Stomach (tissue), 9 donors: ENCODE measurements around the gene PTGR2. TPM values are rescaled to one million over a fixed set of nuclear protein-coding genes. Genes with fewer than 3 reads are reported as not detected.

ENCODE experiments used
- DNase-seq, 2 donors: peaks; one replicate each; pipeline versions ENCODE4 v3.0.0 to v3.0.0-alpha.2; 2013 to 2019
- H3K27ac ChIP-seq, 5 donors: fragments of 200-600 bp in 4 of 5; sonication (generic) in 4 of 5; one replicate each; pipeline ENCODE4 v1.5.1; 2013 to 2019; ENCODE audit warnings: mild to moderate bottlenecking in 1 of 5, moderate library complexity in 1 of 5
- H3K27me3 ChIP-seq, 3 donors: fragments of 200-600 bp; sonication (generic); one replicate each; pipeline ENCODE4 v1.5.1; 2017 to 2019; ENCODE audit warnings: mixed run types in 1 of 3
- H3K36me3 ChIP-seq, 4 donors: fragments of 200-600 bp; sonication (generic); 1 replicate in 3 of 4; 2 replicates in 1 of 4; pipeline ENCODE4 v1.5.1; 2016 to 2019
- H3K4me1 ChIP-seq, 4 donors: fragments of 200-600 bp; sonication (generic); one replicate each; pipeline ENCODE4 v1.5.1; 2016 to 2019
- H3K4me3 ChIP-seq, 4 donors: fragments of 200-600 bp; sonication (generic) in 3 of 4; one replicate each; pipeline ENCODE4 v1.5.1; 2016 to 2019; ENCODE audit warnings: mild to moderate bottlenecking in 1 of 4
- H3K9me3 ChIP-seq, 4 donors: fragments of 200-600 bp; sonication (generic); one replicate each; pipeline ENCODE4 v1.5.1; 2016 to 2019
- CTCF ChIP-seq, 7 experiments: fragments of 450-650 bp in 4 of 7; fragments of 200-600 bp in 3 of 7; sonication (generic) in 3 of 7; IDR thresholded peaks; one replicate each; pipeline ENCODE4 v1.5.1; 2016 to 2019; ENCODE audit warnings: antibody characterized with exemption in 7 of 7, control low read depth in 2 of 7, mild to moderate bottlenecking in 1 of 7
- EP300 ChIP-seq: sonication (generic); formaldehyde crosslinking; IDR thresholded peaks from one replicate; pipeline ENCODE4 v1.6.1; 2017; ENCODE audit warnings: antibody characterized with exemption
- POLR2A ChIP-seq, 4 donors: fragments of 450-650 bp; IDR thresholded peaks; one replicate each; pipeline ENCODE4 v1.6.1; 2016; ENCODE audit warnings: antibody characterized with exemption in 4 of 4, control low read depth in 2 of 4, mild to moderate bottlenecking in 1 of 4, moderate library complexity in 1 of 4
- POLR2AphosphoS5 ChIP-seq, 3 donors: sonication (generic); formaldehyde crosslinking; IDR thresholded peaks; one replicate each; pipeline ENCODE4 v1.6.1; 2016; ENCODE audit warnings: antibody characterized with exemption in 3 of 3
- WGBS, 5 donors: extraction: QIAGEN DNeasy Blood & Tissue Kit in 3 of 5; methylation state at CpG; one replicate each; pipeline versions ENCODE4 v1.1.5 to v1.1.7; 2013 to 2018; 5-methylcytosine and 5-hydroxymethylcytosine counted together
- intact Hi-C: fragments of 100-400 bp; cut with DNase I; formaldehyde crosslinking; loops from one replicate; pipeline ENCODE4 v1.15.1; 2023; ENCODE audit warnings: low total_unique reads
- polyA plus RNA-seq, 3 donors: library from polyadenylated mRNA; stranded (reverse); fragments of 200-250 nt; gene quantifications; one replicate each; pipeline ENCODE4 v1.2.3, GENCODE V29; 2013
- total RNA-seq, 5 donors: library from RNA; depleted of rRNA; stranded (reverse); fragments of >200 nt; gene quantifications; one replicate each; pipeline versions ENCODE4 v1.1.0 to v1.2.3, GENCODE V29; 2014 to 2016
- donor health status: healthy with polysubstance abuse.
- donor health status: Bipolar disorder and iron deficiency.
- donor health status: healthy.

The PTGR2 gene
- total and polyA plus RNA-seq, 8 donors, result 0.58 to 17.0 (median 5.1) TPM

- Histone ChIP-seq H3K27ac (no peak overlapping the region), H3K4me1 (no peaks in the 10 kb centered on the region), H3K4me3 (no peak overlapping the region), H3K27me3 (no peaks in the 10 kb centered on the region), H3K36me3 (peaks cover 0 to 11% (median 4%) of the 10 kb centered on the region in 4 donors), H3K9me3 (no peaks in the 10 kb centered on the region)
- 93 to 99% (median 97%) methylated on average over 2 of the region's 2 CpGs for WGBS, 5 donors
- DNase-seq, result no peak
- intact Hi-C loops, result no loop called here
- no peak for TF ChIP-seq EP300
- TF ChIP-seq POLR2AphosphoS5 (IDR thresholded peaks at IDR 0.05), result no peak
- no peak for TF ChIP-seq CTCF (IDR thresholded peaks at IDR 0.05)
- TF ChIP-seq POLR2A (IDR thresholded peaks at IDR 0.05), result no peak
These were observed 19.0 kb downstream of the PTGR2 start for GRCh38 chr14:73870525-73871235.

- Histone ChIP-seq H3K27me3 (no peaks in the 10 kb centered on the region), H3K4me1 (no peaks in the 10 kb centered on the region), H3K27ac (no peak overlapping the region), H3K36me3 (peaks cover 0 to 11% (median 0%) of the 10 kb centered on the region in 4 donors), H3K9me3 (no peaks in the 10 kb centered on the region), H3K4me3 (no peak overlapping the region)
- intact Hi-C loops, result no loop called here
- WGBS, 5 donors, result 74 to 84% (median 78%) methylated on average over 3 of the region's 3 CpGs
- TF ChIP-seq POLR2AphosphoS5 (IDR thresholded peaks at IDR 0.05) (no peak), POLR2A (IDR thresholded peaks at IDR 0.05) (no peak), EP300 (no peak), CTCF (IDR thresholded peaks at IDR 0.05) (no peak)
- DNase-seq, result no peak
These were observed 22.0 kb downstream of the PTGR2 start for GRCh38 chr14:73873660-73874059.

GRCh38 chr14:73877790-73878189 lies 26.2 kb downstream of the PTGR2 start:
- TF ChIP-seq EP300 (no peak), POLR2A (IDR thresholded peaks at IDR 0.05) (no peak), CTCF (IDR thresholded peaks at IDR 0.05) (no peak), POLR2AphosphoS5 (IDR thresholded peaks at IDR 0.05) (no peak)
- WGBS, 5 donors, result 70 to 87% (median 82%) methylated on average over 3 of the region's 3 CpGs
- intact Hi-C loops, result no loop called here
- Histone ChIP-seq H3K36me3 (peaks cover 0 to 11% (median 10%) of the 10 kb centered on the region in 4 donors), H3K27ac (no peak overlapping the region), H3K4me3 (no peak overlapping the region), H3K9me3 (no peaks in the 10 kb centered on the region), H3K27me3 (no peaks in the 10 kb centered on the region), H3K4me1 (no peaks in the 10 kb centered on the region)
- DNase-seq, result no peak

GRCh38 chr14:73878436-73878835 lies 26.8 kb downstream of the PTGR2 start:
- H3K36me3 ChIP-seq, result peaks cover 0 to 11% (median 10%) of the 10 kb centered on the region in 4 donors
- no peaks in the 10 kb centered on the region for H3K27me3 ChIP-seq
- intact Hi-C loops, result no loop called here
- H3K4me1 ChIP-seq, result no peaks in the 10 kb centered on the region
- 81 to 88% (median 83%) methylated on average over 6 of the region's 6 CpGs for WGBS, 5 donors
- no peaks in the 10 kb centered on the region for H3K9me3 ChIP-seq
- TF ChIP-seq POLR2AphosphoS5 (IDR thresholded peaks at IDR 0.05) (no peak), EP300 (no peak), CTCF (IDR thresholded peaks at IDR 0.05) (no peak), POLR2A (IDR thresholded peaks at IDR 0.05) (no peak)
- no peak overlapping the region for H3K27ac ChIP-seq
- H3K4me3 ChIP-seq, result no peak overlapping the region
- DNase-seq, result no peak
